GM12892 (cell line): ENCODE data around the gene LYZ. TPM values are rescaled to one million over a fixed set of nuclear protein-coding genes. Genes with fewer than 3 reads are reported as not detected.
"Not testable (repeated sequence)": the region's sequence is repeated elsewhere in the genome, so short reads cannot be mapped to it uniquely, and the experiment has no call there.

Experiments used
- DNase-seq: peaks from one replicate; pipeline ENCODE4 v3.0.0; 2011; ENCODE audit not compliant: insufficient read length
- FAIRE-seq: peaks from 2 replicates; lab custom pipeline; 2011; peaks lifted over from hg19 to GRCh38; lab: Jason Lieb, UNC
- POLR2A ChIP-seq: IDR thresholded peaks from 2 replicates; pipeline ENCODE4 v1.6.1; 2011; ENCODE audit warnings: low read depth, low read length, control low read depth
- POLR2AphosphoS5 ChIP-seq: IDR thresholded peaks from 2 replicates; pipeline ENCODE4 v1.6.1; 2011; ENCODE audit warnings: low read depth, low read length, control low read depth
- TAF1 ChIP-seq: IDR thresholded peaks from 2 replicates; pipeline ENCODE4 v1.6.1; 2011; ENCODE audit warnings: low read depth, mild to moderate bottlenecking, control low read depth, low read length, borderline replicate concordance
- polyA plus RNA-seq: library from polyadenylated mRNA; unstranded; fragments of >200 nt; gene quantifications from one replicate; pipeline ENCODE4 v1.2.1, GENCODE V29; 2012; ENCODE audit warnings: missing spikeins, inconsistent platforms; ENCODE audit not compliant: missing spikeins

Gene LYZ
- not detected for polyA plus RNA-seq

DNA sequence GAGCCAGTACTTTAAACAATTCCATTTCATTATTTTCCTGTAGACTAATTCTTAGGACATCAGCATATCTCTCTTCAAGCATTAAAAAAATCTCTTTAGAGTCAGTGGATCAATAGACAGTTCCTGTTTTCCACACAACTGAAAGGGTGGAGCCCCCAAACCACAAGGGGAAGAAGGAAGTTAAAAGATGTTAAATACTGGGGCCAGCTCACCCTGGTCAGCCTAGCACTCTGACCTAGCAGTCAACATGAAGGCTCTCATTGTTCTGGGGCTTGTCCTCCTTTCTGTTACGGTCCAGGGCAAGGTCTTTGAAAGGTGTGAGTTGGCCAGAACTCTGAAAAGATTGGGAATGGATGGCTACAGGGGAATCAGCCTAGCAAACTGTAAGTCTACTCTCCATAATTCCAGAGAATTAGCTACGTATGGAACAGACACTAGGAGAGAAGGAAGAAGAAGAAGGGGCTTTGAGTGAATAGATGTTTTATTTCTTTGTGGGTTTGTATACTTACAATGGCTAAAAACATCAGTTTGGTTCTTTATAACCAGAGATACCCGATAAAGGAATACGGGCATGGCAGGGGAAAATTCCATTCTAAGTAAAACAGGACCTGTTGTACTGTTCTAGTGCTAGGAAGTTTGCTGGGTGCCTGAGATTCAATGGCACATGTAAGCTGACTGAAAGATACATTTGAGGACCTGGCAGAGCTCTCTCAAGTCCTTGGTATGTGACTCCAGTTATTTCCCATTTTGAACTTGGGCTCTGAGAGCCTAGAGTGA, at the start of gene LYZ:
LYZ (plus strand) TSS at position 220 of the 777 bp plus-strand sequence; CDS start at position 248, 28 bp downstream.
- no peak for FAIRE-seq
- TF ChIP-seq POLR2A (no peak), POLR2AphosphoS5 (no peak), TAF1 (no peak)
- DNase-seq, result no peak

DNA sequence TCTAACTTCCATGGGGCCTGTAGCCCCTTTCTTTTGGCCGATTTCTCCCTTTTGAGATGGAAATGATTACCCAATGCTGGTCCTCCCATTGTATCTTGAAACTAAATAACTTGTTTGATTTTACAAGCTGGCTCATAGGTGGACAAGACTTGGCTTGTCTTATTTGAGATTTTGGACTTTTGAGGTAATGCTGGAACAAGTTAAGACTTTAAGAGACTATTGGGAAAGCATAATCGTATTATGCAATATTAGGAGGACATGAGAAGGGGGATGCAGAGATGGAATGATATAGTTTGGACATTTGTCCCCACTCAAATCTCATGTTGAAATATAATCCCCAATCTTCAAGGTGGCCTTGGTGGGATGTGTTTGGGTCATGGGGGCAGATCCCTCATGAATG, 49.2 kb upstream of the LYZ start:
- DNase-seq, result no peak
- FAIRE-seq, result no peak
- TF ChIP-seq POLR2AphosphoS5 (no peak), POLR2A (no peak), TAF1 (no peak)

GRCh38 chr12:69304284-69304683, 43.9 kb upstream of the LYZ start:
- TF ChIP-seq POLR2A (no peak), TAF1 (no peak), POLR2AphosphoS5 (no peak)
- DNase-seq (no peak), FAIRE-seq (no peak)

- TF ChIP-seq POLR2A (no peak), TAF1 (no peak), POLR2AphosphoS5 (no peak)
- FAIRE-seq, result no peak
- no peak for DNase-seq
Observed at GRCh38 chr12:69309461-69309860, 38.7 kb upstream of the LYZ start.

DNA sequence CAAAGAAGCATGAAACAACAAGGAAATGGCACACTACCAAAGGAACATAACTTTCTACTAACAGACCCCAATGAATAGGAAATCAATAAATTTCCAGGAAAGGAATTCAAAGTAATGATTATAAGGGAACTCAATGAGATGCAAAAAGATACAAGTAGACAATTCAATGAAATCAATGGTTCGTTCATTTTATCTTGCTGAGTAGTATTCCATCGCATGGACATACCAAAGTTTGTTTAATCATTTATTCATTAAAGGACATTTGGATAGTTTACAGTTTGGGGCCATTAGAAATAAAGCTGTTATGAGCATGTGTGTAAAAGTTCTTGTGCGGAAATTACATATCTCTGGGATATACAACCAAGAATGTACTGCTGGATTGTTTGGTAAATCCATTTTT, 35.0 kb upstream of the LYZ start:
- no peak for FAIRE-seq
- no peak for DNase-seq
- no peak for TF ChIP-seq POLR2AphosphoS5
- no peak for TF ChIP-seq TAF1
- TF ChIP-seq POLR2A, result no peak

DNA sequence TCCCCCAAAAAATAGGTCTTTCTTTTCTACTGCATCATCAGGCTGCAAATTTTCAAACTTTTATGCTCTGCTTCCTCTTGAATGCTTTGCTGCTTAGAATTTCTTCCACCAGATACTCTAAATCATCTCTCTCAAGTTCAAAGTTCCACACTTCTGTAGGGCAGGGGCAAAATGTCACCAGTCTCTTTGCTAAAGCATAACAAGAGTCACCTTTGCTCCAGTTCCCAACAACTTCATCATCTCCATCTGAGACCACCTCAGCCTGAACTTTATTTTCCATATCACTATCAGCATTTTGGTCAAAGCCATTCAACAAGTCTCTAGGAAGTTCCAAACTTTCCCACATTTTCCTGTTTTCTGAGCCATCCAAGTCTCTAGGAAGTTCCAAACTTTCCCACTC, 31.4 kb upstream of the LYZ start:
- FAIRE-seq, DNase-seq: not testable (repeated sequence)

DNA sequence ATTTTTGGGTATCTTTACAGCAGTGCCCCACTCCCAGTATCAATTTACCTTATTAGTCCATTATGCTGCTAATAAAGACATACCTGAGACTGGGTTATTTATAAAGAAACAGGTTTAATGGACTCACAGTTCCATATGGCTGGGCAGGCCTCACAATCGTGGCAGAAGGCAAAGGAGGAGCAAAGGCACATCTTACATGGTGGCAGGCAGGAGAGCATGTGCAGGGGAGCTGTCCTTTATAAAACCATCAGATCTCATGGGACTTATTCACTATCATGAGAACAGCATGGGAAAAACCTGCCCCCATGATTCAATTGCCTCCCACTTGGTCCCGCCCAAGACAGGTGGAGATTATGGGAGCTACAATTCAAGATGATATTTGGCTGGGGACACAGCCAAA, 30.9 kb upstream of the LYZ start:
- FAIRE-seq, DNase-seq: not testable (repeated sequence)

GRCh38 chr12:69318225-69318624, 30.0 kb upstream of the LYZ start:
- DNase-seq (no peak), FAIRE-seq (no peak)
- TF ChIP-seq TAF1, result no peak

GRCh38 chr12:69321351-69321750, 26.8 kb upstream of the LYZ start:
- FAIRE-seq (no peak), DNase-seq (no peak)
- TF ChIP-seq POLR2AphosphoS5, result no peak
- TF ChIP-seq TAF1, result no peak
- no peak for TF ChIP-seq POLR2A

DNA sequence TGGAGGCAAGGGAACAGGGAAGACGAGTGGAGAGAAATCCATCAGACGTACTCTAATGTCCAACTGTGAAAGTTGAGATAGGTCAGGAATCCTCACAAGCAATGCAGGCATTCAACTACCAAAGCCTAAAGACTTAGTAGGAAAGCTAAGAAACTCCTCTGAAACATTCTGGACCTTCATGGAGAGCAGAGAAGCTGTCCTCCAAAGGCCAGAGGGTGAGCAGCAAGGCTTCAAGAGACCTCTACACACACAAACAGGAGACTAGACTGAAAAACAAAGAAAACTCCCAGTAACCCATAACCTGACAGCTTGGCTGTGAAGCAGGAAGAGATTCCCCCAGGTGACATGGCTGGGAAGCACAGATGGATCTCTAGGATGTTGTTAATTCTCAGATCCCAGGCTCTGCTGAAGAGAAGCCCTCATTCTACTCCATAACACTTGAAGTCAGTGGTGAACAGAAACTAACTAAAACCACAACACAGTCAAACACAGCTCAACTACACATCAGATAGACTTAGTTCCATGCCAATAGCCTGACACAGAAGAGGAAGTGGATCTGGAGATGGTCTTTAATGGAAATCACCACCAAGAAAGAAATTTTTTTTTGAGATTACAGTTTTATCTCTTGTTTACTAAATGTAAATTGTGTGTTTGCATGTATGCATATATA, 23.2 kb upstream of the LYZ start:
- no peak for FAIRE-seq
- no peak for DNase-seq
- no peak for TF ChIP-seq POLR2AphosphoS5
- TF ChIP-seq TAF1, result no peak
- no peak for TF ChIP-seq POLR2A

GRCh38 chr12:69328426-69328825, 19.8 kb upstream of the LYZ start:
- no peak for DNase-seq
- TF ChIP-seq POLR2A (no peak), POLR2AphosphoS5 (no peak), TAF1 (no peak)
- FAIRE-seq, result no peak

- no peak for TF ChIP-seq POLR2A
- TF ChIP-seq TAF1, result no peak
- no peak for TF ChIP-seq POLR2AphosphoS5
- FAIRE-seq, result no peak
- DNase-seq, result no peak
Observed at GRCh38 chr12:69329669-69330428, 18.3 kb upstream of the LYZ start.
